GM23248 (cell line): Measurements from ENCODE around the gene RXRA.

Source experiments
- EZH2 ChIP-seq: fragments of 200-600 bp; sonication (generic); IDR thresholded peaks from 2 replicates; pipeline ENCODE4 v1.6.1; 2018; ENCODE audit warnings: antibody characterized with exemption, mild to moderate bottlenecking; ENCODE audit not compliant: insufficient read depth, poor library complexity, severe bottlenecking
- EZH2phosphoT487 ChIP-seq: fragments of 200-600 bp; sonication (generic); IDR thresholded peaks from 2 replicates; pipeline ENCODE4 v1.6.1; 2018; ENCODE audit warnings: antibody characterized with exemption, moderate library complexity, mild to moderate bottlenecking, low read depth; ENCODE audit not compliant: insufficient read depth

DNA sequence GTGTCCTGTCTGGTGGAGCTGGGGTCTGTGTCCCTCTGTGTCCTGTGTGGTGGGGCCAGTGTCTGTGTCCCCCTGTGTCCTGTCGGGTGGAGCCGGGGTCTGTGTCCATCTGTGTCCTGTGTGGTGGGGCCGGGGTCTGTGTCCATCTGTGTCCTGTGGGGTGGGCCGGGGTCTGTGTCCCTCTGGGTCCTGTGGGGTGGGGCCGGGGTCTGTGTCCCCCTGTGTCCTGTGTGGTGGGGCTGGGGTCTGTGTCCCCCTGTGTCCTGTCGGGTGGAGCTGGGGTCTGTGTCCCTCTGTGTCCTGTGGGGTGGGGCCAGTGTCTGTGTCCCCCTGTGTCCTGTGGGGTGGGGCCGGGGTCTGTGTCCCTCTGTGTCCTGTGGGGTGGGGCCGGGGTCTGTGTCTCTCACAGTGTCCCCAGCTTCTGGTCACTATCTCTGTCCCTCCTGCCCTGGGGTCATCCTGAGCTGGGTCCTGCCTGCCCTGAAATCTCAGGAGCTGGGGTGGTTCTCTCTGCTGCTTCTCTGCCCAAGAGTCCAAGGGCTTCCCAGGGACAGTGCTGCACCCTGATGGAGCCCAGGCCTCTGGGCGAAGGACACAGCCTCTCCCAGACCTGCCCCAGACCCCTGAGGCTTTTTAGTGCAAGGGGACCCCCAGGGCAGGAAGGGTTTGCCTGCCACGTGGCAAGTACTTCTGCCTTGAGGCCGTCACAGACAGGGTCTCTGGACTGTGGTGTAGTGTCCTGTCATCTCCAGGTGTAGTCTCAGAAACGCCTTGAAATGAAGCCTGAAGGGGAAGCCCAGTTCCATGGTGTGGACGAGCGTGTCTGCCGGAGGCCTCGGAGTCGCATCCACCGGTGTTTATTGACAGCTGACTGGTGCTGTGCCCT lies 131.3 kb downstream of the RXRA start:
- TF ChIP-seq EZH2 (no peak), EZH2phosphoT487 (no peak)
